ENCODE data around the gene WDR41. TPM values are rescaled to one million over a fixed set of nuclear protein-coding genes. Genes with fewer than 3 reads are reported as not detected.
A peak's percentile ranks its signal among the peaks of the same experiment; 100 is the strongest.

WDR41 gene
- total and polyA plus RNA-seq, 4 donors = 13.9 to 81.4 (median 29.6) TPM

- DNase-seq (no peak), ATAC-seq (ENCODE audit: insufficient read depth, low FRiP score) (no peak)
- Histone ChIP-seq H3K9ac (ENCODE audit: insufficient read depth in 1 of 2, low read length in 2 of 2) (no peak overlapping the region), H3K36me3 (ENCODE audit: control insufficient read depth in 4 of 4, insufficient read depth in 4 of 4, low read length in 4 of 4) (peaks cover 3 to 10% (median 6%) of the 10 kb centered on the region in 4 donors), H3K27ac (ENCODE audit: low read depth in 1 of 2, low read length in 1 of 2) (no peak overlapping the region), H3K4me1 (ENCODE audit: control insufficient read depth in 5 of 5, insufficient read depth in 5 of 5, low read length in 5 of 5) (peaks cover 0 to 38% (median 1%) of the 10 kb centered on the region in 5 donors), H3K4me3 (no peak overlapping the region), H3K9me3 (ENCODE audit: control insufficient read depth in 4 of 4, insufficient read depth in 3 of 4, low read length in 3 of 4) (no peaks in the 10 kb centered on the region), H3K27me3 (ENCODE audit: control insufficient read depth in 3 of 3, insufficient read depth in 3 of 3, low read length in 2 of 3) (no peaks in the 10 kb centered on the region)
- TF ChIP-seq CTCF (IDR thresholded peaks at IDR 0.05; ENCODE audit: control extremely low read depth, extremely low read depth) = no peak
- WGBS, 2 donors = 78 to 90% methylated on average over 2 of the region's 2 CpGs
Observed at GRCh38 chr5:77426670-77427069, 65.4 kb downstream of the WDR41 start.

GRCh38 chr5:77425998-77426659 lies 66.0 kb downstream of the WDR41 start:
- H3K4me3 ChIP-seq = no peak overlapping the region
- no peaks in the 10 kb centered on the region for H3K27me3 ChIP-seq (ENCODE audit: control insufficient read depth in 3 of 3, insufficient read depth in 3 of 3, low read length in 2 of 3)
- no peaks in the 10 kb centered on the region for H3K9me3 ChIP-seq (ENCODE audit: control insufficient read depth in 4 of 4, insufficient read depth in 3 of 4, low read length in 3 of 4)
- no peak for TF ChIP-seq CTCF (IDR thresholded peaks at IDR 0.05; ENCODE audit: control extremely low read depth, extremely low read depth)
- DNase-seq (peak in 1 of 3 donors; percentile 25), ATAC-seq (ENCODE audit: insufficient read depth, low FRiP score) (no peak)
- peaks cover 2 to 8% (median 4%) of the 10 kb centered on the region in 4 donors for H3K36me3 ChIP-seq (ENCODE audit: control insufficient read depth in 4 of 4, insufficient read depth in 4 of 4, low read length in 4 of 4)
- 55 to 81% methylated on average over 8 of the region's 8 CpGs for WGBS, 2 donors
- H3K9ac ChIP-seq (ENCODE audit: insufficient read depth in 1 of 2, low read length in 2 of 2) = no peak overlapping the region
- H3K4me1 ChIP-seq (ENCODE audit: control insufficient read depth in 5 of 5, insufficient read depth in 5 of 5, low read length in 5 of 5) = peaks cover 0 to 38% (median 1%) of the 10 kb centered on the region in 5 donors
- H3K27ac ChIP-seq (ENCODE audit: low read depth in 1 of 2, low read length in 1 of 2) = no peak overlapping the region

- Histone ChIP-seq H3K36me3 (ENCODE audit: control insufficient read depth in 4 of 4, insufficient read depth in 4 of 4, low read length in 4 of 4) (peaks cover 2 to 5% (median 4%) of the 10 kb centered on the region in 4 donors), H3K4me3 (no peak overlapping the region), H3K9ac (ENCODE audit: insufficient read depth in 1 of 2, low read length in 2 of 2) (no peak overlapping the region), H3K4me1 (ENCODE audit: control insufficient read depth in 5 of 5, insufficient read depth in 5 of 5, low read length in 5 of 5) (peaks cover 0 to 38% (median 1%) of the 10 kb centered on the region in 5 donors), H3K9me3 (ENCODE audit: control insufficient read depth in 4 of 4, insufficient read depth in 3 of 4, low read length in 3 of 4) (no peaks in the 10 kb centered on the region), H3K27ac (ENCODE audit: low read depth in 1 of 2, low read length in 1 of 2) (no peak overlapping the region), H3K27me3 (ENCODE audit: control insufficient read depth in 3 of 3, insufficient read depth in 3 of 3, low read length in 2 of 3) (no peaks in the 10 kb centered on the region)
- 89 to 91% methylated on average over 5 of the region's 5 CpGs for WGBS, 2 donors
- ATAC-seq (ENCODE audit: insufficient read depth, low FRiP score) = no peak
- TF ChIP-seq CTCF (IDR thresholded peaks at IDR 0.05; ENCODE audit: control extremely low read depth, extremely low read depth) = no peak
- DNase-seq = peak in 1 of 3 donors; percentile 18
Observed at GRCh38 chr5:77425420-77425819, 66.7 kb downstream of the WDR41 start.
